WI38 (cell line): ENCODE measurements around the gene SLC47A1.

Experiments
- H3K4me3 ChIP-seq: 2 replicates; pipeline ENCODE4 v1.5.1; 2011; ENCODE audit warnings: low read depth, mild to moderate bottlenecking, control low read depth, low read length
- TF ChIP-seq, protein P1 (sequence below): IDR thresholded peaks from 2 replicates; pipeline ENCODE4 v1.5.1; 2012; ENCODE audit warnings: low read depth, mild to moderate bottlenecking, control low read depth, low read length

Gene SLC47A1

GRCh38 chr17:19590912-19591551 lies 57.4 kb downstream of the SLC47A1 start:
- TF ChIP-seq, protein P1, sequence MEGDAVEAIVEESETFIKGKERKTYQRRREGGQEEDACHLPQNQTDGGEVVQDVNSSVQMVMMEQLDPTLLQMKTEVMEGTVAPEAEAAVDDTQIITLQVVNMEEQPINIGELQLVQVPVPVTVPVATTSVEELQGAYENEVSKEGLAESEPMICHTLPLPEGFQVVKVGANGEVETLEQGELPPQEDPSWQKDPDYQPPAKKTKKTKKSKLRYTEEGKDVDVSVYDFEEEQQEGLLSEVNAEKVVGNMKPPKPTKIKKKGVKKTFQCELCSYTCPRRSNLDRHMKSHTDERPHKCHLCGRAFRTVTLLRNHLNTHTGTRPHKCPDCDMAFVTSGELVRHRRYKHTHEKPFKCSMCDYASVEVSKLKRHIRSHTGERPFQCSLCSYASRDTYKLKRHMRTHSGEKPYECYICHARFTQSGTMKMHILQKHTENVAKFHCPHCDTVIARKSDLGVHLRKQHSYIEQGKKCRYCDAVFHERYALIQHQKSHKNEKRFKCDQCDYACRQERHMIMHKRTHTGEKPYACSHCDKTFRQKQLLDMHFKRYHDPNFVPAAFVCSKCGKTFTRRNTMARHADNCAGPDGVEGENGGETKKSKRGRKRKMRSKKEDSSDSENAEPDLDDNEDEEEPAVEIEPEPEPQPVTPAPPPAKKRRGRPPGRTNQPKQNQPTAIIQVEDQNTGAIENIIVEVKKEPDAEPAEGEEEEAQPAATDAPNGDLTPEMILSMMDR, result no peak
- no peak overlapping the region for H3K4me3 ChIP-seq

- TF ChIP-seq, protein P1, result no peak
- no peak overlapping the region for H3K4me3 ChIP-seq
Observed at GRCh38 chr17:19592316-19592715, 58.7 kb downstream of the SLC47A1 start.

DNA sequence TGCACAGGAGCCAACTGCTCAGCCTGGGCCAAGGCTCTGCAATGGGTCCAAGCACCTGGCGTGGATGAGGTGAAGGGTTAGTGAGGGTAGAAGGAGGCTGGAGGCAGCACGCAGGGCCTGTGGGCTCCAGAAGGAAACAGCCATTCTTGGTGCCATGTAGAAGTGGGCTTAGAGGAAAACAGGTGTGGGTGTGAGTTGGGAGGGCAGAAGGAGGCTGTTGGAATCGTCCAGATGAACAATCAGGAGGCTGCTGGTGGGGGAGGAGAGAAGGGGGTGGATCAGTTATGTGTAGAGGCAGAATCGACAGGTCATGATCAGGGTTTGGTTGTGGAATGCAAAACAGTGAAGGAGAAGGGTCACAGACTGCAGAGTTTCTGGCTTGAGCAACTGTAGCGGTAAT lies 63.2 kb downstream of the SLC47A1 start:
- TF ChIP-seq, protein P1, result no peak
- H3K4me3 ChIP-seq, result no peak overlapping the region

DNA sequence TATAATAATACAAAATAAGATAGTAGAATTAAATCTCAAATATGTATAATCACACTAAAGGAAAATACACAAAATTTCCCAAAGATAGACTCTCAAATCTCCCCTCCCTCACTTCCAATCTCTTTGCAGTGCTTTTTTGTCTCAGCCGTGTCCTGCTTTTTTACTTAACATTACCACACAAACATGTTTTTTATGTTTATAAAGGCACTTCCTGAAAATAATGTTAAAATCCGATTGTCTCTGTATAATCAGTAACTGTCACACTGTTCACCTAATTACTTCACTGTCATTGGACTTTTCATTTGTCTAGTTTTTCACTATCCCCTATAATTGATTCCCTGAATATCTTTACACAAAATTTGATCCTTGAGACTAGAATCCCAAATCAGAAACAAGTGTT lies 76.7 kb downstream of the SLC47A1 start:
- no peak overlapping the region for H3K4me3 ChIP-seq
- TF ChIP-seq, protein P1, result no peak

DNA sequence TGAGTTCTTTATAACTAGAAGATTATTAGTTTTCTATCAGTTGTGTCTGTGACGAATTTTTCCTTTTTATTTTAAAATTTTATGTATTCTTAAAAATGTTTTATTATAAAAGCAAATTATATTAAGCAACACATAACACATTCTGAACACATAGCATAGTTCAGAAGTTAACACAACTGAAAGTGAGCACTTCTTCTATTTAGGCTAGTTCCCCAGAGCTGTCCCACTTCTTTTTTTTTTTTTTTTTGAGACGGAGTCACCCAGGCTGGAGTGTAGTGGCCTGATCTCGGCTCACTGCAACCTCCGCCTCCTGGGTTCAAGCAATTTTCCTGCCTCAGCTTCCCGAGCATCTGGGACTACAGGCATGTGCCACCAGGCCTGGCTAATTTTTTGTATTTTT lies 77.2 kb downstream of the SLC47A1 start:
- H3K4me3 ChIP-seq, result no peak overlapping the region
- TF ChIP-seq, protein P1, result no peak

GRCh38 chr17:19613979-19614378 lies 80.3 kb downstream of the SLC47A1 start:
- TF ChIP-seq, protein P1, result no peak
- no peak overlapping the region for H3K4me3 ChIP-seq

GRCh38 chr17:19614900-19615299 lies 81.2 kb downstream of the SLC47A1 start:
- TF ChIP-seq, protein P1, result no peak

More at GRCh38 chr17:19614900-19615299, 81.2 kb downstream of the SLC47A1 start:
- H3K4me3 ChIP-seq, result no peak overlapping the region
